H1 (cell line): ENCODE results near the gene STBD1. TPM values are rescaled to one million over a fixed set of nuclear protein-coding genes. Genes with fewer than 3 reads are reported as not detected.

Source experiments
- CREB1 ChIP-seq: IDR thresholded peaks from 2 replicates; pipeline ENCODE4 v1.6.1; 2012; ENCODE audit warnings: inconsistent platforms
- KDM4A ChIP-seq: IDR thresholded peaks from one replicate; pipeline ENCODE4 v1.7.1; 2012; ENCODE audit warnings: low read depth, mild to moderate bottlenecking, moderate library complexity, low read length, inconsistent platforms; ENCODE audit not compliant: severe bottlenecking
- MAFK ChIP-seq: IDR thresholded peaks from 2 replicates; pipeline ENCODE4 v1.6.1; 2012; ENCODE audit warnings: low read depth, mild to moderate bottlenecking, improper control_type of control experiment, low read length
- SIX5 ChIP-seq: IDR thresholded peaks from 2 replicates; pipeline ENCODE4 v1.6.1; 2011; ENCODE audit warnings: mild to moderate bottlenecking, low read depth, low read length
- SP2 ChIP-seq: IDR thresholded peaks from 2 replicates; pipeline ENCODE4 v1.6.1; 2012; ENCODE audit warnings: mild to moderate bottlenecking, low read length, inconsistent platforms
- polyA plus RNA-seq, 7 experiments: library from polyadenylated mRNA; depleted of rRNA in 3 of 7; stranded (reverse) in 5 of 7; unstranded in 2 of 7; fragments of >200 nt in 5 of 7; fragments of 200-250 nt in 2 of 7; gene quantifications; 1 replicate in 5 of 7; 2 replicates in 1 of 7; 4 replicates in 1 of 7; pipeline versions ENCODE4 v1.2.1 to v1.2.3, GENCODE V29; 2011 to 2013; ENCODE audit warnings: missing spikeins in 2 of 7, mixed read lengths in 2 of 7
- total RNA-seq: library from RNA; stranded (reverse); fragmentation: NEBNext Ultra II Directional; extraction: Animal tissue kit (Norgen Biotek cat#: 25700); gene quantifications from 2 replicates; pipeline ENCODE4 v1.2.1, GENCODE V29; 2021

Gene STBD1
- total and polyA plus RNA-seq, 2 of the 8 experiments (the other 6 are each of a cell fraction or from before 2014, with no cell fraction given), result 0.45 to 1.7 TPM

GRCh38 chr4:76296286-76296820 is 10.2 kb upstream of the STBD1 start (continued):
- TF ChIP-seq CREB1 (no peak), SP2 (no peak), KDM4A (no peak), MAFK (no peak), SIX5 (no peak)
